ENCODE measurements around the gene LCAT.

- TF ChIP-seq CTCF (IDR thresholded peaks at IDR 0.05) (no peak), POLR2A (IDR thresholded peaks at IDR 0.05) (no peak)
These were observed 6.5 kb upstream of the LCAT start for GRCh38 chr16:67950335-67950843.
